ENCODE measurements around the gene FUT7.

GRCh38 chr9:136983656-136984314 is 48.1 kb downstream of the FUT7 start:
- TF ChIP-seq FOSL1 (IDR thresholded peaks at IDR 0.05; ENCODE audit: insufficient read depth, low read depth, low read length) (no peak), CTCF (IDR thresholded peaks at IDR 0.05; ENCODE audit: control extremely low read depth in 1 of 3, insufficient read depth in 1 of 3, low read depth in 1 of 3, low read length in 3 of 3) (no peak), MAX (IDR thresholded peaks at IDR 0.05) (no peak), ZNF274 (IDR thresholded peaks at IDR 0.05; ENCODE audit: borderline replicate concordance, extremely low read depth, low read length) (no peak), NANOG (IDR thresholded peaks at IDR 0.05; ENCODE audit: insufficient read depth, low read depth, low read length, poor library complexity, severe bottlenecking) (no peak), CREB1 (IDR thresholded peaks at IDR 0.05) (no peak), RXRA (IDR thresholded peaks at IDR 0.05; ENCODE audit: insufficient read depth, low read depth, low read length) (no peak), SRF (IDR thresholded peaks at IDR 0.05; ENCODE audit: low read depth, low read length) (no peak), RFX5 (IDR thresholded peaks at IDR 0.05; ENCODE audit: borderline replicate concordance, low read depth, low read length) (no peak), POLR2A (IDR thresholded peaks at IDR 0.05; ENCODE audit: control extremely low read depth in 1 of 2, low read depth in 2 of 2, low read length in 2 of 2) (no peak), E2F6 (IDR thresholded peaks at IDR 0.05) (no peak), SP1 (IDR thresholded peaks at IDR 0.05; ENCODE audit: low read depth, low read length) (no peak), TAF1 (IDR thresholded peaks at IDR 0.05; ENCODE audit: low read depth, low read length) (no peak), YY1 (IDR thresholded peaks at IDR 0.05; ENCODE audit: low read depth, low read length) (no peak)
